Upper lobe of right lung (tissue), 1 donor: ENCODE data around the gene ARID1B. TPM values are rescaled to one million over a fixed set of nuclear protein-coding genes. Genes with fewer than 3 reads are reported as not detected.

Experiments used
- ATAC-seq: fragments of 200-7000 bp; cut with Tn5 transposase; one replicate; pipeline ENCODE4 v1.9.1; 2020; ENCODE audit warnings: mild to moderate bottlenecking, moderate library complexity
- DNase-seq: peaks from one replicate; pipeline ENCODE4 v3.0.0-alpha.2; 2020
- H3K27ac ChIP-seq: fragments of 200-600 bp; one replicate; pipeline ENCODE4 v1.8.0; 2022
- H3K27me3 ChIP-seq: fragments of 200-600 bp; one replicate; pipeline ENCODE4 v1.8.0; 2022; ENCODE audit warnings: mild to moderate bottlenecking
- H3K36me3 ChIP-seq: fragments of 200-600 bp; one replicate; pipeline ENCODE4 v1.8.0; 2022
- H3K4me1 ChIP-seq: fragments of 200-600 bp; one replicate; pipeline ENCODE4 v1.8.0; 2022
- H3K4me3 ChIP-seq: fragments of 200-600 bp; one replicate; pipeline ENCODE4 v1.8.0; 2022; ENCODE audit warnings: mild to moderate bottlenecking
- H3K9me3 ChIP-seq: fragments of 200-600 bp; one replicate; pipeline ENCODE4 v1.8.0; 2022
- CTCF ChIP-seq: fragments of 200-600 bp; IDR thresholded peaks from one replicate; pipeline ENCODE4 v1.8.0; 2022; ENCODE audit warnings: antibody characterized with exemption
- intact Hi-C: fragments of 100-400 bp; cut with DNase I; formaldehyde crosslinking; loops from one replicate; pipeline ENCODE4 v1.11.0; 2022
- total RNA-seq: library from RNA; stranded (reverse); fragmentation: NEBNext Ultra II Directional; extraction: Animal tissue kit (Norgen Biotek cat#: 25700); gene quantifications from one replicate; pipeline ENCODE4 v1.2.1, GENCODE V29; 2021
- donor health status: DM: no; HTN: yes; CAD: no; lungs with severe emphysema.

ARID1B gene
- total RNA-seq, 1 donor from 2014 or later, result 80.4 TPM

- H3K4me1 ChIP-seq, result peaks cover 11% of the 10 kb centered on the region
- H3K36me3 ChIP-seq, result peaks cover 64% of the 10 kb centered on the region
- H3K9me3 ChIP-seq, result no peaks in the 10 kb centered on the region
- no peak overlapping the region for H3K4me3 ChIP-seq
- ATAC-seq, result no peak
- DNase-seq, result no peak
- intact Hi-C loops, result no loop called here
- H3K27ac ChIP-seq, result no peak overlapping the region
- no peak for TF ChIP-seq CTCF
- H3K27me3 ChIP-seq, result no peaks in the 10 kb centered on the region
These were observed 419.2 kb downstream of the ARID1B start for GRCh38 chr6:157196391-157196790.

GRCh38 chr6:157198425-157199279, 421.5 kb downstream of the ARID1B start:
- no peak for TF ChIP-seq CTCF
- Histone ChIP-seq H3K4me3 (no peak overlapping the region), H3K27me3 (no peaks in the 10 kb centered on the region), H3K36me3 (peaks cover 68% of the 10 kb centered on the region), H3K4me1 (peaks cover 11% of the 10 kb centered on the region), H3K27ac (peak overlapping the region; percentile 60), H3K9me3 (no peaks in the 10 kb centered on the region)
- peak; percentile 96 for ATAC-seq
- intact Hi-C loops, result no loop called here
- peak; percentile 92 for DNase-seq

GRCh38 chr6:157200117-157200516, 422.9 kb downstream of the ARID1B start:
- TF ChIP-seq CTCF, result no peak
- Histone ChIP-seq H3K36me3 (peaks cover 74% of the 10 kb centered on the region), H3K27ac (no peak overlapping the region), H3K4me3 (no peak overlapping the region), H3K9me3 (no peaks in the 10 kb centered on the region), H3K4me1 (peaks cover 11% of the 10 kb centered on the region), H3K27me3 (no peaks in the 10 kb centered on the region)
- intact Hi-C loops, result no loop called here
- no peak for DNase-seq
- ATAC-seq, result no peak

GRCh38 chr6:157200611-157201010, 423.4 kb downstream of the ARID1B start:
- Histone ChIP-seq H3K36me3 (peaks cover 75% of the 10 kb centered on the region), H3K27ac (no peak overlapping the region), H3K9me3 (no peaks in the 10 kb centered on the region), H3K4me3 (no peak overlapping the region), H3K27me3 (no peaks in the 10 kb centered on the region), H3K4me1 (peaks cover 11% of the 10 kb centered on the region)
- intact Hi-C loops, result no loop called here
- ATAC-seq, result no peak
- TF ChIP-seq CTCF, result no peak
- DNase-seq, result peak; percentile 30

GRCh38 chr6:157201083-157201482, 423.9 kb downstream of the ARID1B start:
- H3K36me3 ChIP-seq, result peaks cover 76% of the 10 kb centered on the region
- no peak for ATAC-seq
- H3K4me1 ChIP-seq, result peaks cover 11% of the 10 kb centered on the region
- H3K9me3 ChIP-seq, result no peaks in the 10 kb centered on the region
- peak; percentile 53 for DNase-seq
- intact Hi-C loops, result no loop called here
- no peak for TF ChIP-seq CTCF
- H3K27me3 ChIP-seq, result no peaks in the 10 kb centered on the region
- no peak overlapping the region for H3K27ac ChIP-seq
- no peak overlapping the region for H3K4me3 ChIP-seq
